HEK293 (cell line): Measurements from ENCODE around the gene NKPD1.

Experiments used
- CTCF ChIP-seq: fragments of 450-650 bp; formaldehyde crosslinking; IDR thresholded peaks from 2 replicates; pipeline ENCODE4 v1.5.1; 2016; ENCODE audit warnings: missing biosample characterization, missing genetic modification characterization
- PATZ1 ChIP-seq: fragments of 450-650 bp; formaldehyde crosslinking; IDR thresholded peaks from 2 replicates; pipeline ENCODE4 v1.5.1; 2016; ENCODE audit warnings: missing biosample characterization, missing genetic modification characterization
- REST ChIP-seq: fragments of 450-650 bp; formaldehyde crosslinking; IDR thresholded peaks from 2 replicates; pipeline ENCODE4 v1.5.1; 2016; ENCODE audit warnings: missing biosample characterization, missing genetic modification characterization
- ZBTB20 ChIP-seq: fragments of 450-650 bp; formaldehyde crosslinking; IDR thresholded peaks from 2 replicates; pipeline ENCODE4 v1.5.1; 2016; ENCODE audit warnings: missing biosample characterization, missing genetic modification characterization
- ZBTB49 ChIP-seq: fragments of 450-650 bp; formaldehyde crosslinking; IDR thresholded peaks from 2 replicates; pipeline ENCODE4 v1.5.1; 2016; ENCODE audit warnings: missing biosample characterization, missing genetic modification characterization, low read depth
- ZEB2 ChIP-seq: fragments of 450-650 bp; formaldehyde crosslinking; IDR thresholded peaks from 2 replicates; pipeline ENCODE4 v1.5.1; 2016; ENCODE audit warnings: missing biosample characterization, missing genetic modification characterization
- ZNF112 ChIP-seq: fragments of 450-650 bp; formaldehyde crosslinking; IDR thresholded peaks from 2 replicates; pipeline ENCODE4 v1.5.0; 2017; ENCODE audit warnings: missing biosample characterization, missing genetic modification characterization
- ZNF138 ChIP-seq: fragments of 450-650 bp; formaldehyde crosslinking; IDR thresholded peaks from 2 replicates; pipeline ENCODE4 v1.5.1; 2016; ENCODE audit warnings: missing biosample characterization, missing genetic modification characterization, borderline replicate concordance
- ZNF169 ChIP-seq: fragments of 450-650 bp; formaldehyde crosslinking; IDR thresholded peaks from 2 replicates; pipeline ENCODE4 v1.5.1; 2016; ENCODE audit warnings: missing biosample characterization, missing genetic modification characterization
- ZNF221 ChIP-seq: fragments of 450-650 bp; formaldehyde crosslinking; IDR thresholded peaks from 2 replicates; pipeline ENCODE4 v1.5.1; 2017; ENCODE audit warnings: missing biosample characterization, missing genetic modification characterization, borderline replicate concordance
- ZNF274 ChIP-seq, 2 experiments: fragments of 200-500 bp in 1 of 2; fragments of 450-650 bp in 1 of 2; sonication (Bioruptor generic) in 1 of 2; formaldehyde crosslinking in 1 of 2; IDR thresholded peaks; 2 replicates each; pipeline versions ENCODE4 v1.5.1 to v1.6.1; 2014 to 2016; ENCODE audit warnings: borderline replicate concordance in 1 of 2, inconsistent platforms in 1 of 2, low read length in 1 of 2, missing biosample characterization in 1 of 2, missing genetic modification characterization in 1 of 2
- ZNF292 ChIP-seq: fragments of 450-650 bp; formaldehyde crosslinking; IDR thresholded peaks from 2 replicates; pipeline ENCODE4 v1.5.1; 2016; ENCODE audit warnings: low read depth, missing biosample characterization, missing genetic modification characterization, borderline replicate concordance
- ZNF555 ChIP-seq: fragments of 450-650 bp; formaldehyde crosslinking; conservative IDR thresholded peaks from 2 replicates; pipeline ENCODE4 v1.5.1; 2017; ENCODE audit warnings: missing biosample characterization, mild to moderate bottlenecking, missing genetic modification characterization, inconsistent platforms
- ZNF629 ChIP-seq: fragments of 450-650 bp; formaldehyde crosslinking; IDR thresholded peaks from 2 replicates; pipeline ENCODE4 v1.5.1; 2017; ENCODE audit warnings: missing biosample characterization, missing genetic modification characterization

- TF ChIP-seq CTCF (tag by site-specific recombination) (no peak), REST (tag by site-specific recombination) (no peak), ZNF292 (no peak), ZNF555 (tag by site-specific recombination) (no peak), ZNF221 (no peak), ZBTB20 (tag by site-specific recombination) (no peak), ZNF112 (no peak), ZBTB49 (tag by site-specific recombination) (no peak), PATZ1 (tag by site-specific recombination) (no peak), ZEB2 (tag by site-specific recombination) (no peak), ZNF274 (IDR thresholded peaks at IDR 0.05; ENCODE audit: low read length) (no peak), ZNF274 (tag by site-specific recombination; IDR thresholded peaks at IDR 0.05; ENCODE audit: borderline replicate concordance) (no peak), ZNF629 (tag by site-specific recombination) (no peak), ZNF138 (tag by site-specific recombination) (no peak), ZNF169 (tag by site-specific recombination) (no peak)
These were observed 6.0 kb upstream of the NKPD1 start for GRCh38 chr19:45166723-45167252.
